Loucy (cell line): ENCODE measurements around the gene COL27A1.

Experiments used
- H2AFZ ChIP-seq: fragments of 200-600 bp; sonication (generic); 2 replicates; pipeline ENCODE4 v1.6.0; 2016; ENCODE audit warnings: antibody characterized with exemption, mild to moderate bottlenecking, low read length, moderate library complexity
- H3F3A ChIP-seq: fragments of 200-600 bp; 2 replicates; pipeline ENCODE4 v1.6.0; 2016; ENCODE audit warnings: antibody characterized with exemption, low read depth, mild to moderate bottlenecking
- H3K27me3 ChIP-seq: fragments of 200-600 bp; sonication (generic); 2 replicates; pipeline ENCODE4 v1.6.1; 2014; ENCODE audit warnings: low read length, mild to moderate bottlenecking; ENCODE audit not compliant: insufficient read depth, poor library complexity, severe bottlenecking
- H3K36me3 ChIP-seq: fragments of 200-600 bp; sonication (generic); 2 replicates; pipeline ENCODE4 v1.6.1; 2016; ENCODE audit warnings: low read length; ENCODE audit not compliant: insufficient read depth
- H3K4me1 ChIP-seq: fragments of 200-600 bp; sonication (generic); 2 replicates; pipeline ENCODE4 v1.5.1; 2014; ENCODE audit warnings: low read length, mild to moderate bottlenecking; ENCODE audit not compliant: insufficient read depth, poor library complexity, severe bottlenecking
- H3K4me2 ChIP-seq: fragments of 200-600 bp; sonication (generic); 2 replicates; pipeline ENCODE4 v1.6.0; 2014; ENCODE audit warnings: antibody characterized with exemption, low read length, low read depth, mild to moderate bottlenecking; ENCODE audit not compliant: poor library complexity, severe bottlenecking
- H3K4me3 ChIP-seq: fragments of 200-600 bp; sonication (generic); 2 replicates; pipeline ENCODE4 v1.5.1; 2014; ENCODE audit warnings: low read length, mild to moderate bottlenecking, mixed read lengths; ENCODE audit not compliant: poor library complexity, severe bottlenecking
- H3K79me2 ChIP-seq: fragments of 200-600 bp; sonication (generic); 2 replicates; pipeline ENCODE4 v1.6.1; 2014; ENCODE audit warnings: low read length; ENCODE audit not compliant: insufficient read depth
- H3K9ac ChIP-seq: fragments of 200-600 bp; sonication (generic); 2 replicates; pipeline ENCODE4 v1.6.0; 2014; ENCODE audit warnings: mild to moderate bottlenecking, low read depth, low read length, moderate library complexity; ENCODE audit not compliant: poor library complexity, severe bottlenecking
- H3K9me2 ChIP-seq: fragments of 200-600 bp; sonication (generic); replicated peaks from 2 replicates; pipeline ENCODE4 v1.6.1; 2016; ENCODE audit warnings: low read depth, low read length, mixed read lengths
- H3K9me3 ChIP-seq: fragments of 200-600 bp; sonication (generic); 2 replicates; pipeline ENCODE4 v1.6.1; 2014; ENCODE audit warnings: mild to moderate bottlenecking, antibody characterized with exemption, low read length, low read depth; ENCODE audit not compliant: insufficient read depth
- H4K20me1 ChIP-seq: fragments of 200-600 bp; sonication (generic); 2 replicates; pipeline ENCODE4 v1.6.0; 2014; ENCODE audit warnings: antibody characterized with exemption, low read length, mild to moderate bottlenecking; ENCODE audit not compliant: insufficient read depth, poor library complexity, severe bottlenecking
- CTCF ChIP-seq: fragments of 200-600 bp; sonication (generic); conservative IDR thresholded peaks from 2 replicates; pipeline ENCODE4 v1.5.1; 2014; ENCODE audit warnings: mild to moderate bottlenecking, antibody characterized with exemption, low read length
- EZH2phosphoT487 ChIP-seq: fragments of 200-600 bp; IDR thresholded peaks from 2 replicates; pipeline ENCODE4 v1.6.1; 2018; ENCODE audit warnings: antibody characterized with exemption, mild to moderate bottlenecking, moderate library complexity, borderline replicate concordance

Gene COL27A1

DNA sequence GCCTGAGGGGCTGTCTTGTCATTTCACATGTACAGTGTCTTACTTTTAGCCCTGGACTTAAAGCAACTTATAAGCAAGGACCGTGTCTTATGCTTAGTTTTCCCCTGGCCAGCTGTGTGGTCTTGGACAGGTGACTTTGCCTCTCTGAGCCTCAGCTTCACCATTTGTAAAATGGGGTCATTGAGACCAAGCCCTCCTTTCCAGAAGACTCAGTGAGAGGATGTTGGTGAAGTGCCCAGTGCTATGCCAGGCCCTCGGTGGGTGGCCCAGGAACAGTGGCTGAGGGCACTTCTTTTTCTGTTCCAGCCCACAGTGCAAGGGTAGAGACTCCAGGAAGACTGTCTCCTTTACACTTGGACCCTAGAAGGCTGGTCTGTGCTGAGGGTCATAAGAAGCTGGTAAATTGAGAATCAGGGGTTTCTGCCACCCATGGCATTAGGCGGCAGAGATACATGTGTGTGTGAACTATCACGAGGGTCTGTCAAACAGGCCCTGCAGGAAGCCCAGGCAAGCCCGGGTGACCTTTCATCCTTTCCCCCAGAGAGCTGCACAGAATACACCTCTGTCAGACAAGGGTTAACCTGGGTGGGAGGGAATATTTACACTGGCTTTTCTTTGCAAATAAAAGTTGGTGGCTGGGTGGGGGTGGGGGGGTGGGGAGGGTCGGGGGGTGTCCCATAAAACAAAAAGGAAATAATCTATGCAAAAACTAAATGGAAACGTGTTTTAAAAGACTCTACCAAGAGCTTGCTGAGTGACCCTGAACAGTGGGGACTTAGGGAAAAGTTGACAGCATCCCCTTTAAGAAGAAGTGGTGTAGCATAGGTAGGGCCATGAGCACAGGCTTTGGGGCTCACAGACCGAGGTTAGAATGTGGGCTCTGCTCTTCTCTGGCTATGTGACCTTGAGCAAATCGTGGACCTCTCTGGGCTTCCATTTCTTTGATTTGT lies 35.8 kb upstream of the COL27A1 start:
- TF ChIP-seq EZH2phosphoT487 (no peak), CTCF (no peak)
- Histone ChIP-seq H3K79me2 (no peaks in the 10 kb centered on the region), H3K4me2 (no peak overlapping the region), H3K9me3 (no peaks in the 10 kb centered on the region), H4K20me1 (no peaks in the 10 kb centered on the region), H2AFZ (no peak overlapping the region), H3K9ac (no peak overlapping the region), H3F3A (no peaks in the 10 kb centered on the region), H3K4me3 (no peak overlapping the region), H3K9me2 (no peaks in the 10 kb centered on the region), H3K4me1 (no peaks in the 10 kb centered on the region), H3K36me3 (no peaks in the 10 kb centered on the region), H3K27me3 (no peaks in the 10 kb centered on the region)

GRCh38 chr9:114120192-114121014 lies 34.9 kb upstream of the COL27A1 start:
- no peak for TF ChIP-seq EZH2phosphoT487
- no peak for TF ChIP-seq CTCF
- H3K4me2 ChIP-seq, result no peak overlapping the region
- H3K9me2 ChIP-seq, result no peaks in the 10 kb centered on the region
- no peaks in the 10 kb centered on the region for H3K4me1 ChIP-seq
- no peaks in the 10 kb centered on the region for H3K79me2 ChIP-seq
- no peaks in the 10 kb centered on the region for H3K27me3 ChIP-seq
- H3F3A ChIP-seq, result no peaks in the 10 kb centered on the region
- H3K4me3 ChIP-seq, result no peak overlapping the region
- H3K9me3 ChIP-seq, result no peaks in the 10 kb centered on the region
- no peak overlapping the region for H2AFZ ChIP-seq
- no peaks in the 10 kb centered on the region for H3K36me3 ChIP-seq
- H4K20me1 ChIP-seq, result no peaks in the 10 kb centered on the region
- H3K9ac ChIP-seq, result no peak overlapping the region

DNA sequence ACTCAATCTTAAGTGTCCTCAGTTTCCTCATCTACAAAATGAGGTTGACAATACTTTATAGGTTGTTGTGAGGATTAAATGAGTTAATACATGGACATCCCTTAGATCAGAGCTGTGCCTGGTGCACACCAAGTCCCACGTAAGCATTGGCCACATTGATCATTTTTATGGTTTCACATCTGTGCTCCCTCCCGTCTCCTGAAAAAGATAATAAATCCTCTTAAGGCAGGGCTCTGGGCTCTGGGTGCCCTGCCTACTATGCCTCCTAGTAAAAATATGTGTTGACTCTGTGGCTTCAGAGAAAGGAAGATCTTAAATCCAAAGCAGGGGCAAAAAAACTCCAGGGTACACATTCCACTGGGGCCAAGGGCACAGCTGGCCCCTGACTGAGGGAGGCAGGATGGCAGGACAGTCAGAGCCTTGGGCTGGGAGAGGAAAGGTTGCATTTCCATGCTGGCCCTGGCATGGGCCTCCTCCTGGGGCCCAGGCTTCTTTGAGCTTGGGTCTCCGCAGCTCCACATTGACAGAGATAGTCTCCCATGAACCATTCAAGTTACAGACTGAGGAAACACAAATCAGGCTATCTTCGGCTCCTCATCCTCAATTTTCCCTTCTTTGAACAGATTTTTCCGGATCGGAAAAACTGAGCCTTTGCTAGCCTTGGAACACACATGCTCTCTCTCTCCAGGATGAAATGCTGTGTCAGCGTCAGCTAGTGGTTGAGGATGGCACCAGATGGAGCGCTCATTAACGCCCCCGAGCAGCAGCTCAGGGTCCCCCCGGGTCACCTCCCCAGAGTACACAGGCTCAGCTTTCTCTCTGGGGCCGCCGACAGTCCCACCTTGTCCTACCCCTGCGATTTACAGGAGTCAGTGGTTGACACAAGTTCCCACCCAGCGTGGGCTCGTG lies 33.9 kb upstream of the COL27A1 start:
- Histone ChIP-seq H3K9me2 (no peaks in the 10 kb centered on the region), H3K4me2 (no peak overlapping the region), H2AFZ (no peak overlapping the region), H3K4me1 (no peaks in the 10 kb centered on the region), H4K20me1 (no peaks in the 10 kb centered on the region), H3K79me2 (no peaks in the 10 kb centered on the region), H3K9me3 (no peaks in the 10 kb centered on the region), H3K9ac (no peak overlapping the region), H3K36me3 (no peaks in the 10 kb centered on the region), H3F3A (no peaks in the 10 kb centered on the region), H3K27me3 (no peaks in the 10 kb centered on the region), H3K4me3 (no peak overlapping the region)
- TF ChIP-seq CTCF (no peak), EZH2phosphoT487 (no peak)
